ENCODE results near the gene TNFAIP8L1.

TNFAIP8L1 gene

DNA sequence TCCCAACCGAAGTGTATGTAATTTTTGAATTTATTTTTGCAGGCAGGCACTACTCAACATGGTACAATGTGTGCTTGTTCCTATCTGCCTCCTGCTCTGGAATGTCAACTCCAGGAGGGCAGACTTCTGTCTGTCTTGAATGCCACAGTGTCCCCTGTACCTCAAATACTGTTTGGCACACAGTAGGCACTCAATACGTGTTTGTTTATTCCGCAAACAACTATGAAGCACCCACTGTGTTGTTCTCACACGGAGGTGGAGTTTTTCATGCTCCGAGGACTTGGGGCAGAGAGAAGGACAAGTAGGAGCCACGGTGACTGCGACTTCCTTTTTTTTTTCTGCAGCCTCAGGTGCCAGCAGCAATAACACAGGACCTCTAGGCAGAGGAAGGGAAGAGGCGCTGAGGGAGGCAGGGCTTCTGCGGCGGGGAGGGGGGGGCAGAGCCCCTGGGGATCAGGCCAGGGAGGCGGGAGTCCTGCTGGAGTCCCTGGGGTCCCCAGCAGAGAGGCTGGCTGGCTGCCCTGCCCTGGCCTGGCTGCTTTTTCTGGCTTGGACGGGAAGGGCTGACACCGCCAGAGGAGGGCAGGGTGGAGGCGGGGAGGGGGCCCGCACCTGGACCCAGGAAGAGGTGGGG is 29.3 kb upstream of the TNFAIP8L1 start:
- TF ChIP-seq, protein P1, sequence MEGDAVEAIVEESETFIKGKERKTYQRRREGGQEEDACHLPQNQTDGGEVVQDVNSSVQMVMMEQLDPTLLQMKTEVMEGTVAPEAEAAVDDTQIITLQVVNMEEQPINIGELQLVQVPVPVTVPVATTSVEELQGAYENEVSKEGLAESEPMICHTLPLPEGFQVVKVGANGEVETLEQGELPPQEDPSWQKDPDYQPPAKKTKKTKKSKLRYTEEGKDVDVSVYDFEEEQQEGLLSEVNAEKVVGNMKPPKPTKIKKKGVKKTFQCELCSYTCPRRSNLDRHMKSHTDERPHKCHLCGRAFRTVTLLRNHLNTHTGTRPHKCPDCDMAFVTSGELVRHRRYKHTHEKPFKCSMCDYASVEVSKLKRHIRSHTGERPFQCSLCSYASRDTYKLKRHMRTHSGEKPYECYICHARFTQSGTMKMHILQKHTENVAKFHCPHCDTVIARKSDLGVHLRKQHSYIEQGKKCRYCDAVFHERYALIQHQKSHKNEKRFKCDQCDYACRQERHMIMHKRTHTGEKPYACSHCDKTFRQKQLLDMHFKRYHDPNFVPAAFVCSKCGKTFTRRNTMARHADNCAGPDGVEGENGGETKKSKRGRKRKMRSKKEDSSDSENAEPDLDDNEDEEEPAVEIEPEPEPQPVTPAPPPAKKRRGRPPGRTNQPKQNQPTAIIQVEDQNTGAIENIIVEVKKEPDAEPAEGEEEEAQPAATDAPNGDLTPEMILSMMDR (IDR thresholded peaks at IDR 0.05; ENCODE audit: low read depth, low read length, missing control alignments), result no peak
- H3K4me3 ChIP-seq (replicated peaks; ENCODE audit: low read depth, low read length), result no peak overlapping the region
- no peak for DNase-seq (ENCODE audit: extremely low read depth, low read depth)

DNA sequence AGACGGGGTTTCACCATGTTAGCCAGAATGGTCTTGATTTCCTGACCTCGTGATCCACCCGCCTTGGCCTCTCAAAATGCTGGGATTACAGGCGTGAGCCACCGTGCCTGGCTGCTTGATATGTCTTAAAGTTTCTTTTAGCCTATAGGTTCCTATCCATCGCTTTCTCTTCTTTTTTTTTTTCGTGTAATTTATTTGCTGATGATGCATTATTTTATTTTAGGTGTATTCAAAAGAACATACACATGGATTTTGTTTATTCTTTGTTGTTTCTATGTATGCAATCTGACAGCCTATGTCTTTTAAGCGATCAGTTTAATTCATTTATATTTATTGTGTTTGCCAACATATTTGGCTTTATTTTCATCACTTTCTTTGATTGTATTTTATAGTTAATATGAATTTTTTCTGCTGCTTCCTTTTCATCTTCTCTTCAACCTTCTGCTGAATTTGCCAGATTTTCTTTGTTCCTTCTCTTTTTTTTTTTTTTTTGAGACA is 26.0 kb upstream of the TNFAIP8L1 start:
- H3K4me3 ChIP-seq (replicated peaks; ENCODE audit: low read depth, low read length), result no peak overlapping the region
- no peak for DNase-seq (ENCODE audit: extremely low read depth, low read depth)
- TF ChIP-seq, protein P1 (IDR thresholded peaks at IDR 0.05; ENCODE audit: low read depth, low read length, missing control alignments), result no peak

- DNase-seq (ENCODE audit: extremely low read depth, low read depth), result no peak
- TF ChIP-seq, protein P1 (IDR thresholded peaks at IDR 0.05; ENCODE audit: low read depth, low read length, missing control alignments), result no peak
- no peak overlapping the region for H3K4me3 ChIP-seq (replicated peaks; ENCODE audit: low read depth, low read length)
These were observed 21.3 kb upstream of the TNFAIP8L1 start for GRCh38 chr19:4618019-4618418.

- H3K4me3 ChIP-seq (replicated peaks; ENCODE audit: low read depth, low read length), result no peak overlapping the region
- TF ChIP-seq, protein P1 (IDR thresholded peaks at IDR 0.05; ENCODE audit: low read depth, low read length, missing control alignments), result no peak
- no peak for DNase-seq (ENCODE audit: extremely low read depth, low read depth)
These were observed 19.5 kb upstream of the TNFAIP8L1 start for GRCh38 chr19:4619668-4620294.

GRCh38 chr19:4620675-4621074 is 18.6 kb upstream of the TNFAIP8L1 start:
- H3K4me3 ChIP-seq (replicated peaks; ENCODE audit: low read depth, low read length), result no peak overlapping the region
- TF ChIP-seq, protein P1 (IDR thresholded peaks at IDR 0.05; ENCODE audit: low read depth, low read length, missing control alignments), result no peak
- DNase-seq (ENCODE audit: extremely low read depth, low read depth), result no peak

DNA sequence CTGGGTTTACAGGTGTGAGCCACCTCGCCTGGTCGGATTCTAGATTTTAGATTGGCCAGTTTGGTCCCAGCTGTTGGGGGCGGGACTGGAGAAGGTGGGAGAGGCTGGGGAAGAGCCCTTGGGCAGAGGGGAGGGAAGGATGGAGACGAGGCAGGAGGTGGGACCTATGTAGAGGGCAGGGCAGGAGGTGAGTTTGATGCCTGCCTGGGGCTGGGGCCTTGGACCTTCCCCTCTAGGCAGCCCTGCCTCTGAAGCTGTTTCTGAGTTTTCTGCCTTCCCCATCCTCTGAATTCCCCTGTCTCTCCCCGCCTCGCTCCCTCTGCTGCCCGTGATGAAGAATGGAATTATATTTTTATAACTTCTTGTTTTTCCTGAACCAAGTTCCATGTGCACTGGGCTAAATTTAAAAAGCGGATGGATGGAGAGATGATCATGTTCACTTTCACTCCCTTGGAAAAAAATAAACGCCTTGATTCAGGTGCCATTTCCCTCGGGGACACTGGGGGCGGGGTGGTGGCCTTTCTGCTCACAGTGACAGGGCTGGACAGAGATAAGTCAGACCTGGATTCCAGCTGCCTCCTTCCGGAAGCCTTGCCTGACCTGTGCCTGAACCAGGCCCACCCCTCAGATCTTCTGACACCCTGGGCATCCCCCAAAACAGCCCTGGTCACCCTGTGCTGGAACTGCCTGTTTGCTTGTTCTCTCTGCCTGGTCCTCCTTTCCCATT is 16.5 kb upstream of the TNFAIP8L1 start:
- TF ChIP-seq, protein P1 (IDR thresholded peaks at IDR 0.05; ENCODE audit: low read depth, low read length, missing control alignments), result no peak
- no peak overlapping the region for H3K4me3 ChIP-seq (replicated peaks; ENCODE audit: low read depth, low read length)
- DNase-seq (ENCODE audit: extremely low read depth, low read depth), result no peak

Data from HFF-Myc (cell line).